Ovary (tissue), 9 donors: ENCODE results near the gene TRPC4. TPM values are rescaled to one million over a fixed set of nuclear protein-coding genes. Genes with fewer than 3 reads are reported as not detected.

ENCODE experiments used
- DNase-seq, 5 donors: peaks; one replicate each; pipeline ENCODE4 v3.0.0-alpha.2; 2019 to 2020
- H3K27ac ChIP-seq, 2 donors: fragments of 200-600 bp; one replicate each; pipeline versions ENCODE4 v1.5.1 to v1.8.0; 2019 to 2022
- H3K27me3 ChIP-seq: fragments of 200-600 bp; one replicate; pipeline ENCODE4 v1.8.0; 2022
- H3K36me3 ChIP-seq: fragments of 200-600 bp; sonication (generic); one replicate; pipeline ENCODE4 v1.5.1; 2019
- H3K4me1 ChIP-seq: one replicate; pipeline ENCODE4 v1.8.1; 2013; ENCODE audit warnings: mild to moderate bottlenecking, moderate library complexity; ENCODE audit not compliant: insufficient read depth
- H3K4me3 ChIP-seq: fragments of 200-600 bp; sonication (generic); one replicate; pipeline ENCODE4 v1.5.1; 2017
- H3K9me3 ChIP-seq, 2 donors: fragments of 200-600 bp in 1 of 2; sonication (generic) in 1 of 2; one replicate each; pipeline versions ENCODE4 v1.5.1 to v1.8.1; 2013 to 2019; ENCODE audit warnings: mild to moderate bottlenecking in 1 of 2, moderate library complexity in 1 of 2
- EP300 ChIP-seq: sonication (generic); formaldehyde crosslinking; IDR thresholded peaks from one replicate; pipeline ENCODE4 v1.6.1; 2017; ENCODE audit warnings: antibody characterized with exemption
- POLR2A ChIP-seq: fragments of 450-650 bp; IDR thresholded peaks from one replicate; pipeline ENCODE4 v1.6.1; 2017; ENCODE audit warnings: antibody characterized with exemption, mild to moderate bottlenecking, moderate library complexity
- WGBS, 3 donors: extraction: QIAGEN DNeasy Blood & Tissue Kit in 1 of 3; methylation state at CpG; one replicate each; pipeline versions ENCODE4 v1.1.5 to v1.1.7; 2013 to 2017; 5-methylcytosine and 5-hydroxymethylcytosine counted together
- intact Hi-C, 4 donors: fragments of 100-400 bp; cut with DNase I; formaldehyde crosslinking; loops; one replicate each; pipeline versions ENCODE4 v1.11.0 to v1.15.1; 2022 to 2023
- polyA plus RNA-seq, 2 donors: library from polyadenylated mRNA; stranded (reverse); fragments of 200-250 nt in 1 of 2; fragments of 350-450 nt in 1 of 2; fragmentation: Illumina TruSeq in 1 of 2; extraction: RNeasy Lipid Tissue Mini Kit (QIAGEN cat#74804) in 1 of 2; gene quantifications; one replicate each; pipeline ENCODE4 v1.2.3, GENCODE V29; 2013 to 2014
- total RNA-seq, 7 donors: library from RNA; depleted of rRNA in 2 of 7; stranded (reverse); fragments of >200 nt in 2 of 7; fragmentation: NEBNext Ultra II Directional in 3 of 7; extraction: Animal tissue kit (Norgen Biotek cat#: 25700) in 3 of 7; gene quantifications; one replicate each; pipeline versions ENCODE4 v1.1.0 to v1.2.4, GENCODE V29; 2016 to 2023
- TF ChIP-seq, protein P1 (sequence below), 3 donors: fragments of 450-650 bp in 2 of 3; fragments of 200-600 bp in 1 of 3; IDR thresholded peaks; one replicate each; pipeline versions ENCODE4 v1.5.1 to v1.8.0; 2016 to 2022; ENCODE audit warnings: antibody characterized with exemption in 3 of 3, mild to moderate bottlenecking in 1 of 3
- donor health status: DM: no; HTN: no; CAD: no; lungs with moderate emphysema.
- donor health status: DM: no; HTN: no; CAD: no.
- donor health status: Bipolar disorder and iron deficiency.
- donor health status: DM: yes; HTN: yes; CAD: no.
- donor health status: DM: no; HTN: no; CAD: no.
- donor health status: DM: yes; HTN: yes; CAD: no.

TRPC4 gene
- total and polyA plus RNA-seq, 9 donors = 1.4 to 5.5 (median 3.6) TPM

DNA sequence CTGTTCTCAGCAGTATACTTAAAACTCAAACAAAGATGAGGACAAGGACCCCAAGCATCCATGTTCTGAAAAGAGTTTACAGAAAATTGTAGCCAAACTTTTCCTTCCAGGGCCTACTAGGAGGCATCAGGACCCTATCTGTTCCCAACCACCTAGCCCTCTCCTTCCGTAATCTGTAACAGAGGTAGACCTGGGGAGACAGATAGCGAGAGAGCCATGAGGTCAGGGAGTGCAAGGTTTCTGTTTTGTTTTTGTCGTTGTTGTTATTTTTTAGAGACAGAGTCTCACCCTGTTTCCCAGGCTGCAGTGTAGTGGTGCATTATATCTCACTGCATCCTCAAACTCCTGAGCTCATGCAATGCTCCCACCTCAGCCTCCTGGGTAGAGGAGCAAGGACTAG lies 187.1 kb downstream of the TRPC4 start:
- H3K36me3 ChIP-seq = no peaks in the 10 kb centered on the region
- peaks cover 4% of the 10 kb centered on the region for H3K4me1 ChIP-seq
- H3K27me3 ChIP-seq = no peaks in the 10 kb centered on the region
- no peak for TF ChIP-seq POLR2A
- TF ChIP-seq, protein P1, sequence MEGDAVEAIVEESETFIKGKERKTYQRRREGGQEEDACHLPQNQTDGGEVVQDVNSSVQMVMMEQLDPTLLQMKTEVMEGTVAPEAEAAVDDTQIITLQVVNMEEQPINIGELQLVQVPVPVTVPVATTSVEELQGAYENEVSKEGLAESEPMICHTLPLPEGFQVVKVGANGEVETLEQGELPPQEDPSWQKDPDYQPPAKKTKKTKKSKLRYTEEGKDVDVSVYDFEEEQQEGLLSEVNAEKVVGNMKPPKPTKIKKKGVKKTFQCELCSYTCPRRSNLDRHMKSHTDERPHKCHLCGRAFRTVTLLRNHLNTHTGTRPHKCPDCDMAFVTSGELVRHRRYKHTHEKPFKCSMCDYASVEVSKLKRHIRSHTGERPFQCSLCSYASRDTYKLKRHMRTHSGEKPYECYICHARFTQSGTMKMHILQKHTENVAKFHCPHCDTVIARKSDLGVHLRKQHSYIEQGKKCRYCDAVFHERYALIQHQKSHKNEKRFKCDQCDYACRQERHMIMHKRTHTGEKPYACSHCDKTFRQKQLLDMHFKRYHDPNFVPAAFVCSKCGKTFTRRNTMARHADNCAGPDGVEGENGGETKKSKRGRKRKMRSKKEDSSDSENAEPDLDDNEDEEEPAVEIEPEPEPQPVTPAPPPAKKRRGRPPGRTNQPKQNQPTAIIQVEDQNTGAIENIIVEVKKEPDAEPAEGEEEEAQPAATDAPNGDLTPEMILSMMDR (IDR thresholded peaks at IDR 0.05) = no peak
- no peak for TF ChIP-seq EP300
- intact Hi-C loops = no loop called here
- no peak overlapping the region for H3K27ac ChIP-seq
- H3K4me3 ChIP-seq = no peak overlapping the region
- no peak for DNase-seq
- WGBS, 3 donors = 81 to 88% (median 83%) methylated on average over 3 of the region's 3 CpGs
- H3K9me3 ChIP-seq = no peaks in the 10 kb centered on the region

DNA sequence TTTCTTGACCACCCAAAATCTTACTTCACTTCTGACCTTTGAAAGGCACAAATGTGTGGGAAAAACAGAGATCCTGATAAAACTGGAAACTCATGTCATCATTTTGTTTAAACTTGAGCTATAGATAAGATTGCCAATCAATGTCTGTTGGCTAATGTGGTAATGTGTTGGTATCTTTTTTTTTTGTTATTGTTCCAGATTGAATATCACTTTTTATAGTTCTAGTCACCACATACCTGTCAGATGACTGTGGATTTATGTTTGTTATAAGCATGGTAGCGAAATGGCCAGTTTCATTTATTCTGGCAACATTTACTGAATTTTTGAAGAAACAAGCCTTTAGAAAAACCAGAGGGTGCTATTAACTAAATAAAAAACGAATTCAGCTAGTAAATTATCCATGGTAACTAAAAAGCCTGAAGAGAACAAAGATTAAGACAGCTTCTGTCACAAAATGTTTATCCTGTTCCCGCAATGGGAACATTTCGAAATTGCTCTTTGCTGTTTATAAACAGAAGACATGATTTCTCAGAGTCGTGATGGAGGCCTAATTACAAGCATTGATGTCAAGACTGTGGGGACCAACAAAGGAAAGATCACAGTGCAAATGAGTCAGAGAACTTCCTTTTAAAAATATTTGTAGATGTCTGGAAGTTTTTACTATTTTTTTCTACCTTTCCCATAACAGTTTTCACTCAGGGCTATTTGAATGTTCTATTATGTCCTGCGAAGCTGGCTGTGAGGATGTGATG lies 188.1 kb downstream of the TRPC4 start:
- H3K4me3 ChIP-seq = no peak overlapping the region
- peaks cover 4% of the 10 kb centered on the region for H3K4me1 ChIP-seq

DNA sequence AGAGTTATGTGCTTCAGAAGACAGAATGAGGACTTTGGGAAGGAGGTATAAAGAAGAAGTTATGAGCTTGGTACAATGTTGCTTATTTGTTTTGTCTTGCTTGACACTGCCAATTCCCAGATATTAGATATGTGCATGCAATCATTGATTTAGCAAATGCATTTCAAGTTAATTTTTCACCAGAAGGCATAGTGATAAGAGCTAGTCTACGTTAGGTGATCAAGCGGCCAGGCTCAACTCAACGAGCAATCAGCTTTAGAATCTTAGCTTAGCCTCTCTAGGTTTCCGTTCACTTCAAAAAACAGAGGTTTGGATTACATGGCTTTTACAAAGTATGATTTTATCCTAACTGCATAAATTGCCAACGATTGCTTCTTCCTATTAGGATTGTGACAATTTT lies 189.4 kb downstream of the TRPC4 start:
- intact Hi-C loops = no loop called here
- peaks cover 4% of the 10 kb centered on the region for H3K4me1 ChIP-seq
- WGBS, 3 donors = 89 to 93% (median 92%) methylated on average over 5 of the region's 5 CpGs
- H3K27me3 ChIP-seq = no peaks in the 10 kb centered on the region
- no peak for DNase-seq
- no peak overlapping the region for H3K27ac ChIP-seq
- H3K9me3 ChIP-seq = no peaks in the 10 kb centered on the region
- TF ChIP-seq, protein P1 (IDR thresholded peaks at IDR 0.05) = no peak
- no peak for TF ChIP-seq POLR2A
- no peak for TF ChIP-seq EP300
- H3K4me3 ChIP-seq = no peak overlapping the region
- no peaks in the 10 kb centered on the region for H3K36me3 ChIP-seq

More for the DNA sequence above, 188.1 kb downstream of the TRPC4 start:
- TF ChIP-seq POLR2A (no peak), EP300 (no peak)
- TF ChIP-seq, protein P1 (IDR thresholded peaks at IDR 0.05) = no peak
- WGBS, 3 donors = 38 to 50% (median 43%) methylated on average over 6 of the region's 6 CpGs
- Histone ChIP-seq H3K36me3 (no peaks in the 10 kb centered on the region), H3K27me3 (no peaks in the 10 kb centered on the region), H3K9me3 (no peaks in the 10 kb centered on the region), H3K27ac (no peak overlapping the region)
- DNase-seq = no peak
- intact Hi-C loops = no loop called here

DNA sequence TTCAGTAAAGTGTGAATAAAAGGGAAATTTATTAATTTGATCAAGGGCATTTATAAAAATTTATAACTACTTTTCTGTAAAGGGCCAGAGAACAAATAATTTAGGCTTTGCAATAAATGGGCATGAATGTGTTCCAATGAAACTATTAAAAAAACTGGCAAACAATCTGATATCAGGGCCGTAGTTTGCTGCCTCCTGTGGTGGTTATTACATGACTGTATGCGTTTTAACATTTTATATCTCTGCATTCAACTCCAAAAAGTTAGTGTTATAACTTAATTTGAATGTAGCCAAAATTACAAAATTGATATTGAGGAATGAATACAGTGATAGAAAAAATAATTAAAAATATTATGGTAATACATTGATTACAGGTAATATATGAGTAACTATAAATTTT lies 190.5 kb downstream of the TRPC4 start:
- Histone ChIP-seq H3K36me3 (no peaks in the 10 kb centered on the region), H3K27ac (no peak overlapping the region), H3K4me3 (no peak overlapping the region), H3K4me1 (peaks cover 4% of the 10 kb centered on the region), H3K9me3 (no peaks in the 10 kb centered on the region), H3K27me3 (no peaks in the 10 kb centered on the region)
- intact Hi-C loops = no loop called here
- WGBS, 3 donors = 63 to 79% (median 69%) methylated on average over 2 of the region's 2 CpGs
- TF ChIP-seq, protein P1 (IDR thresholded peaks at IDR 0.05) = no peak
- no peak for TF ChIP-seq POLR2A
- no peak for TF ChIP-seq EP300
- DNase-seq = no peak
